Globus pallidus (tissue), 1 donor: Measurements from ENCODE around the gene LSM12.

Experiments
- DNase-seq: peaks from one replicate; pipeline ENCODE4 v3.0.0-alpha.2; 2015; ENCODE audit warnings: low spot score

The LSM12 gene

DNA sequence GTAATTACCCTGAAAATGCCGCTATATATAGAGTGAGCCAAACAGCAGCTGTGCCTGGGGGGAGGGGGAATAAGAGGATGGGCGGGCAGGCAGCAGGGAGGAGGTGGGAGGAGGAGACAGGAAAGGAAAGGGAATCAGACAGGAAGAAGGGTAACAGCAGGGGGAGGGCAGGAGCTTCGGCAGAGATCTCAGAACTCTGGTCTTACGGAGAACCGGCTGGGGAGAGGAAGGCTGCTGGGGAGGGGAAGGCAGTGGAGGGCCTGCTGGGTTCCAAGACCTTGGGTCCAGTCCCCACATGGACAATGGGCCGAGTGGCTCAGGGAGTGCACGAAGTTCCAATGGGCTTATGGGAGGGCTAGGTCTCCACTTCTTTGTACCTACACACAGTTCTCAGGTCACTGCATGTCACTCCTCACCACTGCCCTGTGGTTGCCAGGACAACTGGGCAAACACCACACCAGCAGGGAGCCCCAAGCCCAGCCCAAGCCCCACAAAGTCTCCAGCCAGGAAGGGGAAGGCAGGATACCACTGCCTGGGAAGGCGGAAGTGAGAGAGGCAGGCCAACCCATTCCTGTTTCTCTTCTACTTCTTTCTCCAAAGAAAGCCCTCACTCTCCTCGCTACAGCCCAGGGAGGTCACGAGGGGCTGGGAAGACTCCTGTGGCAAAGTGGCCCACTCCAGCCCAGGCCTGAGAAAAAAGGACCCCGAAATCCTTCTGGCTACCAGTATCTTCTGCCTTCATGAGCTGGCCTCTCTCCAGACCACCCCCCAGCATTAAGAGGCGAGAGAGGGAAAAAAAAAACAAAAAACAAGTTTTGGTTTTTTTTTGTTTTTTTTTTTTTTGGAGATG lies 29.4 kb upstream of the LSM12 start:
- DNase-seq: peak; percentile 70

- DNase-seq: no peak
These were observed 28.8 kb upstream of the LSM12 start for GRCh38 chr17:44095388-44095646.

GRCh38 chr17:44094701-44095387 lies 28.4 kb upstream of the LSM12 start:
- DNase-seq: no peak

- no peak for DNase-seq
These were observed 26.9 kb upstream of the LSM12 start for GRCh38 chr17:44093231-44093900.

DNA sequence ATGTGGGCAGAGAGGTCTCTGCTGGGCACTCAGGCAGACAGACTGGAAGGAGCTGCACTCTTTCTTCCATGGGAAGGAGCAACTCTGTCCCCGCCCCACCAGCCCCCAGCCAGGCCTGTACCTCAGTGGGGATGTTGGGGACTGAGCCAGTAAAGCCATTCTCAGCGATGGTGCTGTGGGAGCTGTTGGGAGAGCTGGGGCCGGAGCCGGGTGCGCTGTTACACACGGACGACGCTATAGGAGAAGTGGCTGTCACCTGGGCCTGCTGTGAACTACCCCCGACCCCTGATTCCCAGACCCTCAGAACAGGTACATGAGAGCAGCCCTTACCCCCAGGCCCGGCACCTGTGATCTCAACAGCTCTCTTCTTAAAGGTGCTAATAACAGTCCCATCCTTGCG lies 25.6 kb upstream of the LSM12 start:
- DNase-seq: no peak

GRCh38 chr17:44091200-44091997 lies 24.9 kb upstream of the LSM12 start:
- no peak for DNase-seq

DNA sequence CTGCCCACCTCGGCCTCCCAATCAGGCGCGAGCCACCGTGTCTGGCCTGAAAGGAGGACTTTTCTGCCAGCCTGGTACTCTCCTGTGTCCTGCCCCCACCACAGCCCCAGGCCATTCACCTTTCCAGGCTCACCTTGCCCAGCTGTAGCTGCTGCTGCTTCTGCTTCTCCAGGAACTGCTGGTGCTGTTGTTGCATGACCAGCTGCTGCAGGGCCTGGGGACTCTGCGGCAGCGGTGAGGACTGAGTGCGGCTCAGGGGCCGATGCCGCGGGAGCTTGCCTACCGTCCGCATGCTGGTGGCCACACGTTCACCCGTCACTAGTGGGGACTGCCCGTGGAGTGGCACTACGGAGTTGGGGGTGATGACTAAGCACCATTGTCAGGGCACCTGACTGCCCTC lies 21.8 kb upstream of the LSM12 start:
- no peak for DNase-seq

GRCh38 chr17:44087319-44087718 lies 20.8 kb upstream of the LSM12 start:
- no peak for DNase-seq

DNA sequence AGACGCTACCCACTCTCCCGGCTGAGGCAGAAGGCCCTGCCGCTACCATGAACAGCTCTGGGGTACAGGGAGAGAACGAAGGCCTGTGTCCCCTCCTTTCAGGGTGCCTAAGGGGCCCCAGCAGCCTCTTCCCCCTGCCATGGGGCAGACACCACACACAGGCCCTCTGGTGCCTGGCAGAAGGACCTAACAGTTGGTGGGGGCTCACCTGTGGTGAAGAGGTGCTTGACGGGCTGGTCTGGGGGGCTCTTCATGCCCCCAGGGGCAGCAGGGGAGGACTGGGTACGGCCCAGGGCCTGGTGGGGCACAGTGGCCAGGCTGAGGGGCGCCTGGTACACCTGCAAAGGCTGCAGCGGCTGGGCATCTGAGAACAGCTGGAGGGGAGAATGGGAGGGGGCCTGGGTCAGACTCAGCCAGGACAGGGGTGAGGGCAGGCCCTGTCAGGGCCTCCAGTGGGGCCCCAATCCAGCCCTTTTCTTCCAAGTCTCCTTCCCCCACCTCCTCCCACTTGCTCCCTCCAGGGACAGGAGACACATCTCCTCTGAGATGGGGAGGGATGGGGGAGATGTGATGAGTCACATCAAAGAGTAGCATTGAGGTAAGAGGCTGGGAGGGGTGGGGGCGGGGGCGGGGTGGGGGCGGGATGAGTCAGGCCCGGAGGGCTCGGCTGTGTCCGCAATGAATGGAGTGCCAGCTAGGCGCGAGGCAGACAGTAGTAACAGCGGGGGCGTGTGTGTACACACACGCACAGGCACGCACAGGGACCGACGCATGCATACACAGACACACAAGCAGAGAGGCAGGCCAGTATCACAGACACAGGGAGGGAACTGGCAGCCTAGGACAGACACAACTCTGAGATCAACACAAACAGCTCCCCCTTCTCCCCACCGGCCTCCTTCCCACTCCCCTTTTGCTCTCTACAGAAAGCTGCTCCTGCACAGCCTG lies 20.2 kb upstream of the LSM12 start:
- no peak for DNase-seq

DNA sequence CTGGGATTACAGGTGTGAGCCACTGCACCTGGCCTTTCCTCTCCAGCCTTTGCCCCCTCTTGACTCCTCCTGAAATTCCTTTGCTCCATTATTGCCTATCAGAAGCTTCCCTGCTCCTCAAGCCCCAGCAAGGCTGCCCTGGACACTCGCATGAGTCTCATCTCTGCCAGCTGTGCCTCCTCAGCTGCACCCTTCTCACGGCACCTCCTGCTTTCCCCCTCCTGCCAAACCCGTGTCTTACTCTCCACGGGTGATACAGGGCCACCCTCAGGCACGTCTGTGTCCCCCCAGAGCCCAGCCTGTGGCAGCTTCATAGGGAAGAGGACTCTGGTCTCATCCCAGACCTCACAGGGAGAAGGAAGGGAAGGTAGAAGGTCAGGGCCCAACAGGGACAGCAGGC lies 19.4 kb upstream of the LSM12 start:
- no peak for DNase-seq

DNA sequence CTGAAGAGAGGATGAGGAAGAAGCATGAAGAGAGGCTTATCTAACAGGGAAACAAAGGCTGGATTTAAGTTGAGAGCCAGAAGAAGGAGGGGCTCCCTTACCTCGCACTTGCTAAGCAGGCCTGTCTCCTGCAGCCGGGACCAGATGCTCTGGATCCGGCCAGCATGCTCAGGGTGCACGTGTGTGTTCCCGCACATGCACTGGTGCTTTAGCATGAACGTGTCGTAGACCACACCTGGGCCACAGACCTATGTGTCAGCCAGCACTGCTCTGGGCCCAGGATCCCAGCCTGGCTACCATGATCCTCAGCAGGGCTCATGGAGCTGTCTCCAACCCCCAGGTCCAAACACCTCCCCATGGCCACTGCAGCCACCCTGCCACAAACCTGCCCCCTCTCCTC lies 18.4 kb upstream of the LSM12 start:
- DNase-seq: no peak

DNA sequence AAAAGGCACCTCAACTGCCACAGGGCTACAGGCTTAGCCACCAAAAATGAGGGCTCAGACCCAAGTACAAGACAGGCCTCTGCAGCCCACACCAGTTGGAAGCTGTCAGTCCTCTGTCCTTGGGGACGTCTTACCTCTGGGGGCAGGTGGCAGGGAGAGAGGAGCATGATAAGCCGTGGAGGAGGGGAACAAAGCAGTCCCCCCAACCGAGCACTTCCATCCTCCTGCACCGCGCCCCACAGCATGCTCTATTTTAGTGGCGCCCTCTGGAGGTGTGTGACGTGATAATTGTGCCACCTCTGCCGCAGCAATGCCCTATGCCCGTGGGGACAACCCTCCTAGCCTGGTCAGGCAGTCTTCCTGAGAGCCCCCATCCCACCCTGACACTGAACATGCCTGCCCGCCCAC lies 17.7 kb upstream of the LSM12 start:
- no peak for DNase-seq

DNA sequence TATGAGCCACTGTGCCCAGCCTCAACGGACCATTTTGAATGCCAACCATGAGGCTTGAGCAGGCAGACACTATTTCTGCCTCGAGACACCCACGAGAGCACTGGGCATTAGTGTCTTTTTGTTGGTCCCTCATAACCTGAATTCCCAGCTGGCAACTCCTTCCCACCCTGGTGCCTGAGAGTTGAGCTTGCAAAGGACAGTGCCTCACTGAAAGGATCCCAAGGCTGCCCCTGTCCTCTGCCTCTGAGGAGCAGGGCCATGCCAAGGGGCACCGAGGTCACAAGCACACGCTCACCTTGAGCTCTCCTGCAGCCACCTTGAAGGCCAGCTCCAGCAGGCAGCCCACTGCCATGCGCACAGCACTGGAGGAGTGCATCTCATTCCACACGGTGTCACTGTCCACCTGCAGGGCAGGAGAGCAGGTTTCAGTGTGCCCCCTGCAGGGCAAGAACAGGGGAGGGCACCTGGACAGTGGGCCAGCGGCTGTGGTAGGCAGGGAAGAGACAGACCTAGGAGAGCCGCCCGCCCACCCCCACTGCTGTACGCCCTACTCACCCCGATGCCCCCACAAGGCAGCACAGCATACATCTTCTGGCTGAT lies 16.9 kb upstream of the LSM12 start:
- DNase-seq: no peak

DNA sequence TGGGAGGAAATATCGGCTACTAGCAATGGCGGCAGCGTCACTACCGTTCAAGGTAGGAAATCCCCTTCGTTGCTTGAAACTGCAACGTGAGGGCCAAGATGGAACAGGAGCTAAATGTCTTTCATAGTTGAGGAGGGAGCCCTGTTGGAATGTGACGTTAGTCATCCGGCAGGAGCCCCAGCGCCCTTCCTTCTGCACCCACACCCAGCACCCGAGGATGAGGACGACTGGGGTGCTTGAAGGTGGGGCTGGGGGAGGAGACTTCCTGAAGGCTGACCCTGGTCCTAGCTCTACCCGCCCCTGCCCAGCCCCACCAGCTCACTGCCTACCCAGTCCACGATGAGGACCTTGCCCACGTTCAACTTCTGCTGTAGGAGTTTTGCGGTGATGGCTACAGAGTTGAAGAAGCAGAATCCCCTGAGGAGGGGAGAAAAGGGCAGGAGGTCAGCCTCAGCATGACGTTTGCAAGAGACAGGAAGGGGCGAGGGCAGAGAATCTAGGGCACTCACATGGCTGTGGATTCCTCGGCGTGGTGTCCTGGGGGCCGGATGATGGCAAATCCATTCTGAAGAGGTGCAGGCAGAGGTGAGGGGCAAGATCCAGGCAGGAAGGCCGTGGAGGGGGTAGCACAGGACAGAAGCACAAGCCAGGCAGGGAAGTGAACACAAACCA lies 15.9 kb upstream of the LSM12 start:
- no peak for DNase-seq

DNA sequence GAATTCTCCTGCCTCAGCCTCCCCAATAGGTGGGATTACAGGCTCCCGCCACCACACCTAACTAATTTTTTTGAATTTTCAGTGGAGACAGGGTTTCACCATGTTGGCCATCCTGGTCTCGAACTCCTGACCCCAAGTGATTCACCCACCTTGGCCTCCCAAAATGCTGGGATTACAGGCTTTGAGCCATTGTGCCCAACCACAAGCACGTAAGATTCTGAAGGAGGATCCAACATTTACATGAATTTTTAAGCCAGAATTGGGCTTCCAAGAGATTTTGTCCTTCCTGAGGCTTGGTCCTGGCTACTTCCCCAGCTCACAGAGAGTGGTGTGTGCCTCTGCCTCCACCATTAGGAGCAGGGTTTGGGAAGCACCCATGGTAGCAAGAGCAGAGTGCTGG lies 15.2 kb upstream of the LSM12 start:
- DNase-seq: no peak

DNA sequence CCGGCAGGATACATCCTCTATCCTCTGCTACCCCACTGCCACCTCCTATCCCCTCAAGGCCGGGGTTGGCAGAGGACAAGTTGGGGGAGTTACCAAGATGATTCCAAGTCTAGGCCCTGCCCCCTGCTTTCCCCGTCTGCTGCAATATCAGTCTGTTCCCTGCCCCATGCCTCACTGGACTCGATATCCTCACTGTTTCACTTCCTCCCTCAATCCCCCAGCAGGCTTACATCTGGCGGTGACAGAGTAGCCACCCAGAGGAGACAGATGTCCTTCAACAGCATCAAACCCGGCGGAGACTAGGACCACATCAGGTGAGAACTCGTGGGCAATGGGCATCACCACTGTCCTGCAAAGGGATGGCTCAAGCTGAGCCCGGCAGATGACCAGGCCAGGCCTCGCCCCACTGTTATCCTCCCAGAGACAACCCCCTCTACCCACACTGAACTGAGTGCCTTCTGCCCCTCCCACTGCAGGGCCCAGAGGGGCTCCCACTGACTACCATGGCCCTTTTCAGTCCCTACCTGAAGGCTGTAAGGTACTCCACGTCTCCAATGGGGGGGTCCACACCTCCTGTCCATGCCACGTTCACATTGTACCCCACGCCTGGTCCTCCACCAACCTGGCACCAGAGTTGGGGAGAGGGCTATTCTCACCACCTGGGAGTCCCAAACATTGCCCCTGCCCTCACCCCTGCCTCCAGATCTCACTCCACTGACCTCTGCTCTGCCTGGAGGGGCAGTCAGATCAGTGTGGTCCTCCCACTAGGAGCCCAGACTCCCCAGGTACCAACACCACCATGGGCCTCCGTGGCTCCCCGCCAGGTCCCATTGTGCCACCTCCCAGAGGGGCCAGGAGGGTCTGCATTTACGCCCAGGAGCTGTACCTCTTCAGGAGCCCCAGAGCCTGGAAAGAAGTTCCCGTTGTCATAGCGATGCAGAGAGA lies 13.7 kb upstream of the LSM12 start:
- no peak for DNase-seq

DNA sequence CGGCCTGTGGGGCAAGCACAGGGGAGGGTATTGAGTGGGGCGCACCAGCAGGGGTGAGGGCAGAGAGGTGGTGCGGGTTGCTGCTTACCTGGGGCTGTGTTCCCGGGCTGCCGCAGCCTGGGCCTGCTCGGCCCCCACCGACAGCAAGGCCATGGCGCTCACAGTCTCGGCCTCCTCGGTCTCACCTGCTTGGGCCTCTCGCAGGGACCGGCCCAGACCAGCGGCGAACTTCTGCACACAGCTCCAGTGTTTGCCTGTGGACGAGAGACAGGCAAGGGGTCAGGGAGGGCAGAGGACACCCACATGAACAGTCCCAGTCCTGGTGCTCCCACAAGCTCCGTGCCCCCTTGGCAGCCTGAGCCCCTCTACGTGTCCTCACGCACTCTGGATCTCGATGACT lies 11.9 kb upstream of the LSM12 start:
- no peak for DNase-seq

GRCh38 chr17:44077595-44077909 lies 11.1 kb upstream of the LSM12 start:
- DNase-seq: no peak
